ENCODE measurements around the gene HOOK2. TPM values are rescaled to one million over a fixed set of nuclear protein-coding genes. Genes with fewer than 3 reads are reported as not detected.

The HOOK2 gene
- polyA plus RNA-seq, 2 donors: 47.9 to 103 TPM

DNA sequence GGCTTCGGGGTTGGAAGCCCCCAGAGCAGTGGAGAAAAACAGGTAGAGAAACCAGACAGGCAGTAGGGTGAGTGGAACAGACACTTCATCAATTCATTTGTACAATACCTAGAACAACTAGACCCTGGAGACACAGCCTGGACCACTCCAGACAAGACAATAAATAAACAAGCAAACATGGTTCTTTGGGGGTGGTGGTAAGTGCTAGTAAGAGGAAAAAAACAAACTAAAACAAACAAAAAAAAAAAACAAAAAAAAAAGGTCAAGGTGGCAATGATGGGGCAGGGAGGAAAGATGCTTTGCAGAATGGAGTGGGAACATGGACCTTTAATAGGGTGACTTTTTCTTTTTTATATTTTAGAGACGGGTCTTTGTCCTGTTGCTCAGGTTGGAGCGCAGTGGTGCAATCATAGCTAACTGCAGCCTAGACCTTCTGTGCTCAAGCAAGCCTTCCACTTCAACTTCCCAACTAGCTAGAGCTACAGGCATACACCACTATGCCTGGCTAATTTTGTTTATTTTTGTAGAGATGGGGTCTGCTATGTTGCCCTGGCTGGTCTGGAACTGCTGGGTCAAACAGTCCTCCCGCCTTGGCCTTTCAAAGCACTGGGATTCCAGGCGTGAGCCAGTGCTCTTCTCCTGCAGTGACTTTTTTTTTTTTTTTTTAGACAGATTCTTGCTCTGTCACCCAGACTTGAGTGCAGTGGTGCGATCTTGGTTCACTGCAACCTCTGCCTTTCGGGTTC lies 19.0 kb upstream of the HOOK2 start:
- no peaks in the 10 kb centered on the region for H3K9me3 ChIP-seq (ENCODE audit: control insufficient read depth in 2 of 2, insufficient read depth in 1 of 2, low read depth in 1 of 2, low read length in 1 of 2)
- 57 to 60% methylated on average over 7 of the region's 7 CpGs for WGBS, 2 donors

DNA sequence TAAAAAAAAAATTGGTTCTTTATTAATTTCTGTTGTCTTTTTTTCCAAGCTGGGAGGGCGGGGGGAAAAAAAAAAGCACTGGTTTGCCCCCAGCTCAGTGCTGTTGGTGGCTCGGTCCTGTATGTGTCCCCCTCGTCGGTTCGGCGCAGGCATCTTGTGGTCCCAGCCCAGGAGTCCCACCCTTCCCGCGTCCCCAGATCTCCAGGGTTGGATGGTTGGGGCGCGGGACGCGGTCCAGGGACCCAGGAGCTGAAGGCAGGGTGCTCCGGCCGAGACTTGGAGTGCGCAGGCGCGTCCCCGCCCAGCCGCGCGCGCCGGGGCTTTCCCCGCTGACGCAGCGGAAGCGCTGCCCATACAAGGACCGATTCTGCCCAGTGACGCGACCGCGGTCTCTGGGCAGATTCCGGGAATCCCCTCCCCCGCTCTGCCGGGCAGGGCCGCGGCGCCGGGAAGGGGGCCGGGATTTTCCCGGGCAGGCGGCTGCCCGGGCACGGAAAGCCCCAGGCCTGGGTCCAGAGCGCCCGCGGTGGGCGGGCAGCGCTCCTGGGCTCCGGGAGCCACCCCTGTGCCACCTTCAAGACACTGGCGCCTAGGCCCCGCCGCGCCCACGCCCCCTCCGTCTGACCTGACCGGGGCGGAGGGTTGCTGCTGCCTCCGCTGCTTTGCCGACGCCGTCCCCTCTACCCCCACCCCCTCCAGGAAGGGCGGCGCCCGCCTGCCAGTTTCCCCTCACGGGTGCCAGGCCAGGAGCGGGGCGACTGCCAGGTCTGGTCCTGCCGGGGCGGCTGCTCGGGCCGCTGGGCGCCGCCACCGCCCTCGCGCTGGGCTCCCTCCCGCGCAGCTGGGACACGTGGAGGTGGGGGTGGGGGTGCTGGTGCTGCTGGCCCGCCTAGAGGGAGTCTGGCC lies 18.2 kb upstream of the HOOK2 start:
- H3K4me1 ChIP-seq (ENCODE audit: control insufficient read depth in 2 of 2, insufficient read depth in 2 of 2, low read length in 1 of 2): peaks cover 0 to under 1% of the 10 kb centered on the region in 2 donors
- H3K4me3 ChIP-seq (ENCODE audit: low read depth in 1 of 2, low read length in 2 of 2): peak overlapping the region; percentile 96 to 99
- WGBS, 2 donors: 0 to 1% methylated on average over 74 to 81 of the region's 81 CpGs
- H3K27me3 ChIP-seq (ENCODE audit: control insufficient read depth in 1 of 2, insufficient read depth in 2 of 2, low read length in 2 of 2): no peaks in the 10 kb centered on the region
- H3K36me3 ChIP-seq (ENCODE audit: control insufficient read depth in 2 of 2, insufficient read depth in 2 of 2, low read length in 1 of 2): peaks cover 0 to 4% of the 10 kb centered on the region in 2 donors
- H3K27ac ChIP-seq (ENCODE audit: low read depth in 2 of 2, low read length in 1 of 2): peak overlapping the region; percentile 99 to 100
- no peaks in the 10 kb centered on the region for H3K9me3 ChIP-seq (ENCODE audit: control insufficient read depth in 2 of 2, insufficient read depth in 1 of 2, low read depth in 1 of 2, low read length in 1 of 2)

More for the DNA sequence above, 19.0 kb upstream of the HOOK2 start:
- Histone ChIP-seq H3K27ac (ENCODE audit: low read depth in 2 of 2, low read length in 1 of 2) (peak overlapping the region; percentile 99 to 100), H3K36me3 (ENCODE audit: control insufficient read depth in 2 of 2, insufficient read depth in 2 of 2, low read length in 1 of 2) (peaks cover 0 to 4% of the 10 kb centered on the region in 2 donors), H3K27me3 (ENCODE audit: control insufficient read depth in 1 of 2, insufficient read depth in 2 of 2, low read length in 2 of 2) (no peaks in the 10 kb centered on the region), H3K4me1 (ENCODE audit: control insufficient read depth in 2 of 2, insufficient read depth in 2 of 2, low read length in 1 of 2) (no peaks in the 10 kb centered on the region), H3K4me3 (ENCODE audit: low read depth in 1 of 2, low read length in 2 of 2) (peak overlapping the region; percentile 96 to 99)

DNA sequence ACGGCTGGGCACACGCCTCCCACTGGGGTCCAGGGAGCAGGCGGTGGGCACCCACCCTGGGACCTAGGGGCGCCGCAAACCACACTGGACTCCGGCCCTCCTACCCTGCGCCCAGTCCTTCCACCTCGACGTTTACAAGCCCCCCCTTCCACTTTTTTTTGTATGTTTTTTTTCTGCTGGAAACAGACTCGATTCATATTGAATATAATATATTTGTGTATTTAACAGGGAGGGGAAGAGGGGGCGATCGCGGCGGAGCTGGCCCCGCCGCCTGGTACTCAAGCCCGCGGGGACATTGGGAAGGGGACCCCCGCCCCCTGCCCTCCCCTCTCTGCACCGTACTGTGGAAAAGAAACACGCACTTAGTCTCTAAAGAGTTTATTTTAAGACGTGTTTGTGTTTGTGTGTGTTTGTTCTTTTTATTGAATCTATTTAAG lies 17.5 kb upstream of the HOOK2 start:
- H3K4me3 ChIP-seq (ENCODE audit: low read depth in 1 of 2, low read length in 2 of 2): peak overlapping the region; percentile 96 to 99
- peaks cover 0 to 4% of the 10 kb centered on the region in 2 donors for H3K36me3 ChIP-seq (ENCODE audit: control insufficient read depth in 2 of 2, insufficient read depth in 2 of 2, low read length in 1 of 2)
- H3K27ac ChIP-seq (ENCODE audit: low read depth in 2 of 2, low read length in 1 of 2): peak overlapping the region; percentile 99 to 100
- H3K9me3 ChIP-seq (ENCODE audit: control insufficient read depth in 2 of 2, insufficient read depth in 1 of 2, low read depth in 1 of 2, low read length in 1 of 2): no peaks in the 10 kb centered on the region
- WGBS, 2 donors: 0% methylated on average over 22 of the region's 22 CpGs
- H3K4me1 ChIP-seq (ENCODE audit: control insufficient read depth in 2 of 2, insufficient read depth in 2 of 2, low read length in 1 of 2): peaks cover 0 to 3% of the 10 kb centered on the region in 2 donors
- H3K27me3 ChIP-seq (ENCODE audit: control insufficient read depth in 1 of 2, insufficient read depth in 2 of 2, low read length in 2 of 2): no peaks in the 10 kb centered on the region

DNA sequence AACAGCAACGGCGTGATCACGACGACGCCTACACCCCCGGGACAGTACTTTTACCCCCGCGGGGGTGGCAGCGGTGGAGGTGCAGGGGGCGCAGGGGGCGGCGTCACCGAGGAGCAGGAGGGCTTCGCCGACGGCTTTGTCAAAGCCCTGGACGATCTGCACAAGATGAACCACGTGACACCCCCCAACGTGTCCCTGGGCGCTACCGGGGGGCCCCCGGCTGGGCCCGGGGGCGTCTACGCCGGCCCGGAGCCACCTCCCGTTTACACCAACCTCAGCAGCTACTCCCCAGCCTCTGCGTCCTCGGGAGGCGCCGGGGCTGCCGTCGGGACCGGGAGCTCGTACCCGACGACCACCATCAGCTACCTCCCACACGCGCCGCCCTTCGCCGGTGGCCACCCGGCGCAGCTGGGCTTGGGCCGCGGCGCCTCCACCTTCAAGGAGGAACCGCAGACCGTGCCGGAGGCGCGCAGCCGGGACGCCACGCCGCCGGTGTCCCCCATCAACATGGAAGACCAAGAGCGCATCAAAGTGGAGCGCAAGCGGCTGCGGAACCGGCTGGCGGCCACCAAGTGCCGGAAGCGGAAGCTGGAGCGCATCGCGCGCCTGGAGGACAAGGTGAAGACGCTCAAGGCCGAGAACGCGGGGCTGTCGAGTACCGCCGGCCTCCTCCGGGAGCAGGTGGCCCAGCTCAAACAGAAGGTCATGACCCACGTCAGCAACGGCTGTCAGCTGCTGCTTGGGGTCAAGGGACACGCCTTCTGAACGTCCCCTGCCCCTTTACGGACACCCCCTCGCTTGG lies 16.9 kb upstream of the HOOK2 start:
- WGBS, 2 donors: 0% methylated on average over 76 to 84 of the region's 84 CpGs
- no peaks in the 10 kb centered on the region for H3K27me3 ChIP-seq (ENCODE audit: control insufficient read depth in 1 of 2, insufficient read depth in 2 of 2, low read length in 2 of 2)
- peaks cover 0 to 3% of the 10 kb centered on the region in 2 donors for H3K4me1 ChIP-seq (ENCODE audit: control insufficient read depth in 2 of 2, insufficient read depth in 2 of 2, low read length in 1 of 2)
- no peaks in the 10 kb centered on the region for H3K9me3 ChIP-seq (ENCODE audit: control insufficient read depth in 2 of 2, insufficient read depth in 1 of 2, low read depth in 1 of 2, low read length in 1 of 2)
- H3K4me3 ChIP-seq (ENCODE audit: low read depth in 1 of 2, low read length in 2 of 2): peak overlapping the region; percentile 96 to 99
- peak overlapping the region; percentile 99 to 100 for H3K27ac ChIP-seq (ENCODE audit: low read depth in 2 of 2, low read length in 1 of 2)
- peaks cover 0 to 4% of the 10 kb centered on the region in 2 donors for H3K36me3 ChIP-seq (ENCODE audit: control insufficient read depth in 2 of 2, insufficient read depth in 2 of 2, low read length in 1 of 2)

DNA sequence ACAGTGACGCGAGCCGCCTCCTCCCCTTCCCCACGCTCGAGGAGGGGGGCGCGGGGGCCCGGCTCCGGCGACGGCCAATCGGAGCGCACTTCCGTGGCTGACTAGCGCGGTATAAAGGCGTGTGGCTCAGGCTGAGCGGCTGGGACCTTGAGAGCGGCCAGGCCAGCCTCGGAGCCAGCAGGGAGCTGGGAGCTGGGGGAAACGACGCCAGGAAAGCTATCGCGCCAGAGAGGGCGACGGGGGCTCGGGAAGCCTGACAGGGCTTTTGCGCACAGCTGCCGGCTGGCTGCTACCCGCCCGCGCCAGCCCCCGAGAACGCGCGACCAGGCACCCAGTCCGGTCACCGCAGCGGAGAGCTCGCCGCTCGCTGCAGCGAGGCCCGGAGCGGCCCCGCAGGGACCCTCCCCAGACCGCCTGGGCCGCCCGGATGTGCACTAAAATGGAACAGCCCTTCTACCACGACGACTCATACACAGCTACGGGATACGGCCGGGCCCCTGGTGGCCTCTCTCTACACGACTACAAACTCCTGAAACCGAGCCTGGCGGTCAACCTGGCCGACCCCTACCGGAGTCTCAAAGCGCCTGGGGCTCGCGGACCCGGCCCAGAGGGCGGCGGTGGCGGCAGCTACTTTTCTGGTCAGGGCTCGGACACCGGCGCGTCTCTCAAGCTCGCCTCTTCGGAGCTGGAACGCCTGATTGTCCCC lies 16.1 kb upstream of the HOOK2 start, which contains the start of gene JUNB:
JUNB (plus strand) TSS at position 142 of the 706 bp plus-strand sequence; CDS start at position 428, 286 bp downstream.
- peak within 1 kb of the TSS; percentile 96 to 99 for H3K4me3 ChIP-seq (ENCODE audit: low read depth in 1 of 2, low read length in 2 of 2)
- H3K27ac ChIP-seq (ENCODE audit: low read depth in 2 of 2, low read length in 1 of 2): peak within 1 kb of the TSS; percentile 100
- peaks cover 0 to 4% of the 10 kb centered on the region in 2 donors for H3K36me3 ChIP-seq (ENCODE audit: control insufficient read depth in 2 of 2, insufficient read depth in 2 of 2, low read length in 1 of 2)
- no peaks in the 10 kb centered on the region for H3K27me3 ChIP-seq (ENCODE audit: control insufficient read depth in 1 of 2, insufficient read depth in 2 of 2, low read length in 2 of 2)
- WGBS, 2 donors: 0 to 1% methylated on average over 60 to 73 of the region's 73 CpGs
- H3K9me3 ChIP-seq (ENCODE audit: control insufficient read depth in 2 of 2, insufficient read depth in 1 of 2, low read depth in 1 of 2, low read length in 1 of 2): no peaks in the 10 kb centered on the region
- H3K4me1 ChIP-seq (ENCODE audit: control insufficient read depth in 2 of 2, insufficient read depth in 2 of 2, low read length in 1 of 2): peaks cover 0 to 3% of the 10 kb centered on the region in 2 donors

DNA sequence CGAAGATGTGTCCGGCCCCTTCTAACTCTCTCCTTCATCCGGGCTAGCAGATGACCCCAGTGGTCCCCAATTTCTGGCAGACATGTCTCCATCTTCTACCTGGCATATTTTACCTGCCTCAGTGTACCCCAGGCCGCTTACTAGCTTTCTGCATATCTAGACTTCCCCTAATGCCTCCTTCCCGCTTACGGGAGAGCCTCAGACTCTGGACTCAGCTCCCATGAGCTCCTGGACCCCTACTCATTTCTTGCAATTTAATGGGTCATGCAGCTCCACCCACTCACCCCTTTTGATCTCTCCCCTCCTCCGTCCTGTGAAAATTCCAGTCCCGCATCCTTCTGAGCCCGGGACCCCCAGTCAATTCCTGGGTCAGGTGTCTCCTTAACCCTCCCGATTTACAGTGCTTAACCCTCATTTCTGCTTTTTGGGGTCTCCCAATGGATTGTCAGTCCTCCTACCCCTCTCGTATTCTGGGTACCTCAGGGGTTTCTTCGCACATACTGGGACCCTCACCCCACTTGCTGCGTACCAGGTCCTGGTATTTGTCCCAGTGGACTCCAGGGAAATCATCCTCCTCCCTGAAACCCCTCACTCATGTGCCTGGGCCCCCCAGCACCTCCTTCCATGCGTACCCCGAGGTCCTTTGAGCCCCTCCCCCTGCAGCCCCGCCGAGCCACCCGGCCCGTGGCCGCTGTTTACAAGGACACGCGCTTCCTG lies 15.4 kb upstream of the HOOK2 start:
- H3K27me3 ChIP-seq (ENCODE audit: control insufficient read depth in 1 of 2, insufficient read depth in 2 of 2, low read length in 2 of 2): no peaks in the 10 kb centered on the region
- no peaks in the 10 kb centered on the region for H3K9me3 ChIP-seq (ENCODE audit: control insufficient read depth in 2 of 2, insufficient read depth in 1 of 2, low read depth in 1 of 2, low read length in 1 of 2)
- peaks cover 0 to 4% of the 10 kb centered on the region in 2 donors for H3K36me3 ChIP-seq (ENCODE audit: control insufficient read depth in 2 of 2, insufficient read depth in 2 of 2, low read length in 1 of 2)
- H3K27ac ChIP-seq (ENCODE audit: low read depth in 2 of 2, low read length in 1 of 2): peak overlapping the region; percentile 100
- peak overlapping the region; percentile 96 to 99 for H3K4me3 ChIP-seq (ENCODE audit: low read depth in 1 of 2, low read length in 2 of 2)
- peaks cover 0 to 7% of the 10 kb centered on the region in 2 donors for H3K4me1 ChIP-seq (ENCODE audit: control insufficient read depth in 2 of 2, insufficient read depth in 2 of 2, low read length in 1 of 2)
- 1 to 2% methylated on average over 22 of the region's 22 CpGs for WGBS, 2 donors

DNA sequence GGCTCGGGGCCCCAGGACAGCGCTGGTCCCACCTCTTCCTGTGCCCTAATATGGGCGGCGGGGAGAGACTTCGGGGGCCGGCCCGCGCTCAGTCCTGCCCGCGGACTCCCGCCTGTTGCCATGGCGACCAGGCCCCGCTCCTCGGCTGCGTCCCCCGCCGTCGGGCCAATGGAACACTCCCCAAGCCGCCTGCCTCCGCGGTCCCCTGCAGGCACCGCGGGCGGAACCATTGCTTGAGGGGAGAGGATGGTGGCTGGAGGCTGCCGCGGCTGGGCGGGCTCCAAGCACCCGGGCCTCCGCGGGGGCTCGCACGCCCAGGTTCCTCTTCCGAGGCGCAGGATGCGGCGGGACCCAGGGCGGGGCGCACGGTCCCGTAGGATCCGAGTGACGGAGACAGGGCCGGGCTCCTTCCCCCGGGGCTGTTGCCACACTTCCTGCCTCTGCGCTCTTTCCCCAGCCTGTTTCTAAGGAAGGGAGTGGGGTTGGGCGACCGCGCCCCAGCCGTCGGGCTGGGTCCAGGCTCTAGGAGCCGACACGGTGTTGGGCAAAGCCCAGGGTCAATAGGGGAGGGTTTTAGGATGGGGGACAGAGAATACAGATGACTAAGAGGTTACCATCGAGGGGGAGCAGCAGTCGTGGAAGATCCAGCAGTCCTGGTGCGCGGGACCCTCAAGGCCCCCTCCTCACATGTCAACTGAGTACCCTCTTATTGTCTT lies 14.7 kb upstream of the HOOK2 start:
- no peaks in the 10 kb centered on the region for H3K27me3 ChIP-seq (ENCODE audit: control insufficient read depth in 1 of 2, insufficient read depth in 2 of 2, low read length in 2 of 2)
- peak overlapping the region; percentile 100 for H3K27ac ChIP-seq (ENCODE audit: low read depth in 2 of 2, low read length in 1 of 2)
- peaks cover 0 to 4% of the 10 kb centered on the region in 2 donors for H3K36me3 ChIP-seq (ENCODE audit: control insufficient read depth in 2 of 2, insufficient read depth in 2 of 2, low read length in 1 of 2)
- H3K9me3 ChIP-seq (ENCODE audit: control insufficient read depth in 2 of 2, insufficient read depth in 1 of 2, low read depth in 1 of 2, low read length in 1 of 2): no peaks in the 10 kb centered on the region
- peaks cover 0 to 14% of the 10 kb centered on the region in 2 donors for H3K4me1 ChIP-seq (ENCODE audit: control insufficient read depth in 2 of 2, insufficient read depth in 2 of 2, low read length in 1 of 2)
- WGBS, 2 donors: 0% methylated on average over 52 to 56 of the region's 56 CpGs
- H3K4me3 ChIP-seq (ENCODE audit: low read depth in 1 of 2, low read length in 2 of 2): peak overlapping the region; percentile 96 to 99
